HS-27A (cell line): ENCODE data around the gene TANC1.
"Not testable (repeated sequence)": the region's sequence is repeated elsewhere in the genome, so short reads cannot be mapped to it uniquely, and the experiment has no call there.

Source experiments
- DNase-seq: peaks from one replicate; pipeline ENCODE4 v3.0.0-alpha.2; 2012; ENCODE audit warnings: low read depth, missing footprints

TANC1 gene

DNA sequence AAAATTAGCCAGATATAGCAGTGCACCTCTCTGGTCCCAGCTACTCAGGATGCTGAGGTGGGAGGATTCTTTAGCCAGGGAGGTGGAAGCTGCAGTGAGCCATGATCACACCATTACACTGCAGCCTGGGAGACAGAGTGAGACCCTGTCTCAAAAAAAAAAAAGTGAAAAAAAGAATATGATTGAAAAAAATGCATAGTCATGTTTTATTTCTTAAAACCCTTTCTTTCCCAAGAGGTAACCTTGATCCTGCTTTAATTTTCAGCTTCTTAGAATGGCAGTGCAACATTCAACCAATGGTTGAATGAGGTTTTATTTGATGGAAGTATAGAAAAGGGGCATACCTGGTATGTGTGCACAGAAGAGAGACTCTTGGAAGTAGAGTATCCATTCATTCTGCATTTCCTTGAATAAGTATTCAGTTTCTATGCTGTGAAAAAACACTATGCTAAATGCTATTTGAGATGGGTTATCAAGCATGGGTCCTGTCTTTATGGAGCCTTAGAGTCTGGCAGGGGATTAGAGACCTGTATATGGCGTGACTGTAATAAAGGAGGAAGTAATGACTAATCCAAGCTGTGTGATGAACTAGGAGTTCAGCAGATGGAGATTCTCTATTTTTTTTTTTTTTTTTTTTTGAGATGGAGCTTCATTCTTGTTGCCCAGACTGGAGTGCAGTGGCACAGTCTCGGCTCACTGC is 171.8 kb downstream of the TANC1 start:
- DNase-seq: no peak

DNA sequence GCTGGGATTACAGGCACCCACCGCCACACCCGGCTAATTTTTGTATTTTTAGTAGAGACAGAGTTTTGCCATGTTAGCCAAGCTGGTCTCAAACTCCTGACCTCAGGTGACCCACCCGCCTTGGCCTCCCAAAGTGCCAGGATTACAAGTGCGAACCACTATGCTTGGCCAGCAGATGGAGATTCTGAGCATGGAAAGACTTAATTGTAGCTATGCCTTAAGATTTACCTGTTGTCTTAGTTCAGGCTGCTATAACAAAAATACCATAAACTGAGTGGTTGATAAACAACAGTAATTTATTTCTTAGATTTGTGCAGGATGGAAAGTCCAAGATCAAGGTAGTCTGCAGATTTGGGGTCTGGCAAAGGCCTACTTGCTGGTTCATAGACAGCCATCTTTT is 172.4 kb downstream of the TANC1 start:
- not testable (repeated sequence) for DNase-seq

DNA sequence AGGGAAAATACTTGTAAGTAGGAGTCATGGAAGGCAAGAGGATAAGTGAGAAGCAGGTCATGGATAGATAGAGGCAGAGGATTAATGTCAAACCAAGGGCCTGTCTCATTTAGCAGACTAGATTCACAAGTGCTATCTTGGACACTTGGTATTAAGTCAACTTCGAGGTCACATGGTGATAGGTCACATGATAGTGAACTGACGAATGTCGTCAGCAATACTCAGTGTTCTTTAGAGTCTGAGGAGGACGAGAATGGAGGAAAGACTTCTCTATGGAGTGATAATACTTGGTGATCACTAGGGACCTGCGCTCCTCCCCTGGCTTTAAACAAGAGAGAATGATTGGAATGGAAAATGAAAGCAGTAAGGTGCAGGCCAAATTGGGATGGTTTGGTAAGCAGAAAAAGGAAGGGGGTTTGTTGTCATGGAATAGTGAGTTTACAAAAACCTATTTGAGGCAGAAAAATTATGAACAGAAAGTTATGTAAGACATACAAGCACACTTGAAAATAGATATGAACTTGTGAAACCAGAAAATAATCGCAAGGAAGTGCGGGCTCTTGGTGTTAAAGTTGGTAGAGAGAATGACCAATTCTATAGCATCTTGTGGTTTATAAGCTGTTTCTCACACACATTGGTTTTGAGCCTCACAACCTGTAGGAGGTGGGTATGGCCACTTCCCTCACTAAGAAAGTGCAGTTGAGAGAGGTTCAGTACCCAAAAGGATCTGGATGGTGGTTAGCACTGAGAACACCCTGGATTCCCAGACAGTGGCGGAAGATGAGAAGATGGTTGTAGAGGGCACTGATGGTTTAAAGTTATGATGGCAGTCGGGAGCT is 176.6 kb downstream of the TANC1 start:
- DNase-seq: no peak

DNA sequence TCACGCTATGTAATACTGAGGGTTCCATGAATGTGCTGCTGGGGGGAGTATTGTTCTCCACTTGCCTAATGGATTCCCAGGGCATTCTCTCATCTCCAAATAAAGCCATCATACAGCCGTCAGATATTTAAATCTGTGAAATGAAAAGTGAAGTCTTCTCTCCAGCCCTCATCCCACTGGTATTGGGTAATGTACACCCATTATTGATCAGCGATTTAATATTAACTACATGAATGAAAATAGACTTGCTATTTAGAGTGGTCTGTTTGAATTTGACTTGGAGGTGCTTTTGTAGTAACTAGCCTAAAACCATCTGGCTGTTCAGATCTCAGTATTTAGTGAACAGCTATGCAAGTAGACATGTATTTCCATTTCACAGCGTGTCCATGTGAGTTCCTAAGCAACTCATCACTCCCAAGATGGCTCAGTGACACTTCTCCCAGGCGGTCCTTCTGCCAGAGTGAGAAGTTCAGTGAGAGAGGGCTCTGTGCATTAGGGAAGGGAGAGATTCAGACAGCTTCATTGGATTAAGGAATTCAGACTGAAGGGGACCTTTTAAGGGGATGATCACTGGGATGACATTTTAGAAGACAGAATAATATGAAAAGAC is 177.4 kb downstream of the TANC1 start:
- DNase-seq: no peak

DNA sequence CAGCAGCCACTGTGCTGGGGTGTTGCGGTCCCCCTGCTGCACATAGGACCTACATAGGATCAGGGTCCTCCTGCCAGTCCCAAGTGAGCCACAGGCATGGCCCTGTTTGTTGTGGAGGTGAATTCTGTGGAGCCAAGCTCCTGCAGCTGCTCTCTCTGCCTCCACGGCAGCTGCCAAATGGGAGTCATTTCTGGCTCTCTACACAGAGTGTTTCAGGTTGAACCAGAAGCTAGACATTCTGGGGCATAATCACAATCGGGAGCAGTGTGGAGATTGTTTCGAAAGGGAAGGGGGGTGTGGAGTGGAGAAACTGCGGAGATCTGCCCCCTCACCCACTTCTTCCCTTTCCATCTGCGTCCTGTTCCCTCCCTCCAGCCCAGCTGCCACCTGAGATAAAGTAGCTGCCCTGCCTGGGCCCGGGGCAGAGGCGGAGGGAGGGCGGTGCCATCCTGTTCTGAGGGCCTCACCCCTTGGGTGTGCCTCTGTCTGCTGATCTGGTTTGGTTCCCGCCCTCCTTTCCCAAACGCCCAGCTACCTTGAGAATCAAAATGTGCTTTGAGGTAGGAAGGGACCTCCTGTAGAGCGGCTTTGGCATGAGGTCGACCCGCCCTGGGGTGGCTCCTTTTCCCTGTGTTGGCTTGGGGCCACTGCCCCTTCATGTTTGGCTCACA is 178.7 kb downstream of the TANC1 start:
- DNase-seq: no peak

DNA sequence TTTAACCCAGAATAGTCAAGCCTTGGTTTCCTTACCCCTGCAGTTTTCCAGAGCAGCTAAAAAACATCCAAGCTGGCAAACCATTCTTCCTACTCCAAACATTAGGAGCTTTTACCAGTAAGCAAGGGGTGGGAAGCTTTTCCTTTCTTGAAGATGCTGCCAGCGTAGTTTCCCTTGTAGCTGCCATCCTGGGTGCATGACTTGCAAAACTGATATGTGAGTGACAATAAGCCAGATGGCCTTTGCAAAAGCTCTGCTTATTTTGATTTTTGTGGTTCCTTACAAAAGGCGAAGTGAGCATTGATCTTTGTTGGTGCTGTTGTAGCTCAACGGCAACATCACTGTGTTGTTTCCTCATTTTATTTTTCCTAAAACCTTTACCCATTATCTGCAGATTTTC is 179.2 kb downstream of the TANC1 start:
- no peak for DNase-seq

DNA sequence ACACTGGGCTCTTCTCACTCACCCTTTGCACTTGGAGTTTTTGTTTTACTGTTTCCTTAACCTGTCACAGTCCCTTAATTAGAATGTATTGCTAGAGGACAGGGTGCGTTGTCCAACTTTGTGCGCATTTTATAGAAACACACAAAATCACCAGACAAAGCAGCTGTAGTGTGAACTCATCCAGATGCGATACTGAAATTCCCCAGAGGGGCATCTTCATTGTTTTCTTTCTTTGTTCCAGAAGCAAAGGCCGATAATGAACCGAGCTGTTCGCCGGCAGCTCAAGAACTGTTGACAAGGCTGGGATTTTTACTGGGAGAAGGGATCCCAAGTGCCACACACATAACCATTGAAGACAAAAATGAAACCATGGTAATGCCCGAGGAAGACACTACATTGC is 180.5 kb downstream of the TANC1 start:
- no peak for DNase-seq

DNA sequence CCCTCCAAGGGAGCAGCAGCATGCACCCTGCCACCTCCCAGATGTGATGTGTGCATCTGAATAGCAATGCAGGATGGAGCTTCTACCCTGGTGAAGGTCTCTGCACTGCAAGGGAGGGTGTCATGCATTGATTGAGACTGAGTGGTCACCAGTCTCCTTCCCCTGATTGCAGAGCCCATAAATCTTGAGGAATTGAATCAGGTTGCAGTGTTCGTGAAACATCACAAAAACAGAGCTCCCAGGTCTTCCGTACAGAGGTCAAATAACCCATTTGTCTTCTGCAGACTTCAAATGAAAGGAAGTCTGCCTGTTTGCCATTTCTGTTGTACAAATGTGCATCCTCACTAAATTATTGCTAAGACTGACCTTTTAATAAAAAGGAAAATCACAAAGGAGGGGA is 181.3 kb downstream of the TANC1 start:
- no peak for DNase-seq

DNA sequence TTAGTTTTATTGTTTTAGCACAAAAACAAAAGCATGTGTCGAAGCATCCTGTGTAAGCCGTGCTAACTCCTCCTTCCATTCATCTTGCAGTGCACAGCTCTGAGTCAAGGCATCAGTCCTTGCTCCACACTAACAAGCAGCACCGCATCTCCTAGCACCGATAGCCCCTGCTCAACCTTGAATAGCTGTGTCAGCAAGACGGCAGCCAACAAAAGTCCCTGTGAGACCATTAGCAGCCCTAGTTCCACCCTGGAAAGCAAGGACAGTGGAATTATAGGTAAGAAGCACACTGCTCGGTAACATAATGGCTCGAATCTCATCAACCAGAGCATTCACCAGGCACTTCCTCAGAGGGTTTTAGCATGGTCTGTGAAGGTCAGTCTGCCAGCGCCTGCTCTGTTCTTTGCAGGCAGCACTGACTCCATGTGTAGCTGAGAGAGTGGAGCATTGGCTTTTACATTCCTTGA is 181.9 kb downstream of the TANC1 start:
- no peak for DNase-seq

DNA sequence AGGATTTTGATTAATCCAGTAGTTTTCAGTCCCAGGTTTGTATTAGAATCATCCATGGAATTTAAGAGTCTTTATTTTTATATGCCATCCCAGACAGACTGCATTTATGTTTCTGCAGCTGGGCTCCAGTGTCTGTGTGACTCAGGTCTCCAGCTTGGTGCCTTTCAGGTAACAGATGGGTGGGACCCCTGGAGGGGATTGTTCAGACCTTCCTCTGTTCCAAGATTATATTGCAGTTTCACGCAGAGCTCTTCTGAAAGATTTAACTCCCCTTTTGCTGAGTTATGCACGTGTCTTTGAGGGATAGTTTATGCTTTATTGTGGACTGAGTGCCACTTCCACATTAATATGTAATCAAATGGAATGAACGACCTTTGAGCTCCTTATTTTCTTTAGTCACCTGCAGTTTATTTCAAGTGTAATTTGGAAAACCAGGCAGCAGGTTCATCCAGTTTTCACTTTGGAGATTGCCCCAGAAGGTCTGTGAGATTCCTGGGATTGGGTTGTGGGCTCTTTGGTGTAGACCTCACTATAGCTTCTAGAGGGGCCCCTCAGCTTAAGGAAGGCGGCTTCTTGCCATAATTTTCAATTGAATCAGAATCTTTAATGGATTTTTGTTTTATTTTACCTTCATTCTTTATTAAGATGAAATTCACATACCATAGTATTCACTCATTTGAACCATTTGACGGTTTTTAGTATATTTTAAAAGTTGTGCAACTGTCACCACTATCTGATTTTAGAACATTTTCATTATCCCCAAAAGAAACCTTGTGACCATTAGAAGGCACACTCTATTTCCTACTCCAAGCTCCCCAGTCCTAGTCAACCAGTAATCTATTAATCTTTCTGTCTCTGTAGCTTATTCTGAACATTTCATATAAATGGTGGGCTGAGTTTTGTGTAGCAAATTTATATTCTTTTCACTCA is 183.0 kb downstream of the TANC1 start:
- no peak for DNase-seq

DNA sequence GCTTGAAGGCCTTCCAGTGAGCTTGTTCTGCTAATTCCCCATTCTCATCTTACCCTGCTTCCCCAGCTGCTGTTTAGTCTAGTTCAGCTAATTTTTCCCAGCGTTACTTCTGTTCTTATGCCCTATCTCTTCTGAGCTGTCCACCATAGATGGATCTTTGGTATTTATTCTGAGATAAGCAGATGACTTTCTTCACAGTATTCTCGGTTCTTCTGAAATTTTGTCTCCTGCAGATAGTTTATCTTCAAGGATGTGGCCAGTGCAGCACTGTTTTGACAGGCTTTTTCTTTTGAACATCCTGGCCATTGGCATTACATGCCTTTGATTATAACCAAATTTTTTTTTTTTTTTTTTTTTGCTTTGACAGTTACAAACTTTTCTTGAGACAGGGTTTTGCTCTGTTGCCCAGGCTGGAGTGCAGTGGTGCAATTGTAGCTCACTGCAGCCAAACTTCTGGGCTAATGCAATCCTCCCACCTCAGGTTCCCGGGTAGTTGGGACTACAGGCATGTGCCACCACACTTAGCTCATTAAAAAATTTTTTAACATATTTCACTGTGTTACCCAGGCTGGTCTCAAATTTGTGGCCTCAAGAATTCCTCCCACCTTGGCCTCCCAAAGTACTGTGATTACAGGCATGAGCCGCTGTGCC is 183.8 kb downstream of the TANC1 start:
- DNase-seq: no peak

DNA sequence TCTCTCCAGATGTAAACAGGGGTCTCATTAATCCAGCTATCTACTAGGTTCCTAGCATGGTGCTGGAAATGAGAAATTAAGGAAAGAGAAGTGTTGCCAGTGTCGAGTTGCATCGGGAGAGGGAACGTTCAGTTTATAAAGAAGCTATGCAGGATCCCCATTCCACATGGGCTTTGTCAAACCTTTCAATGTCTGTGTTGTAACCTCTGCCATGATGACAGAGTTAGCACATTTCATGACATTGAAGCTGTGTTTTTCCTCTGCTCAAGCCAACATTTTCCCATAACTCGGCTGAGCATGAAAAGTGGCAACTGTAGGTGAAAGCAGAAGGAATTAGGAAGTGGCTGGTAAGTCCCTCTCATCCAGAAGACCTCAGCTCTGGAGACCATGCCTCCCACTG is 184.6 kb downstream of the TANC1 start:
- no peak for DNase-seq

DNA sequence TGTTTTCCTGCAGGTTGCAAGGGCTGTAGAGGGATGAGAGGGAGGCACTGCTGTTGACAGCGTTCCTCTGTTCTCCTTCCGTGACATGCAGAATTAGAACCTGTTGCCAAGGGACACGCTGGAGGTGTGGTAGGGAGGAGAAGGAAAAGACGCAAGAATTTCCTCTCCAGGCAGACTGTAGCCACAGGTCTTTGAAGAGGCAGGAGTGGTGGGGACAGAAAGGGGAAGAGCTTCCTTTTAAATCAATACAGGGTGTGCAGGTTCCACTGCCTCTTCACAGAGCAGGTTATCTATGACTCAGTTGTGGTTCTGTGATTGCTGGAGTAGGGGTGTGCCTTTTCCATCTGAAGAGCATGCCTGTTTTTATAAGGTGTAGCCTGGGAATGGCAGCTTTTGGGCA is 185.0 kb downstream of the TANC1 start:
- DNase-seq: no peak

DNA sequence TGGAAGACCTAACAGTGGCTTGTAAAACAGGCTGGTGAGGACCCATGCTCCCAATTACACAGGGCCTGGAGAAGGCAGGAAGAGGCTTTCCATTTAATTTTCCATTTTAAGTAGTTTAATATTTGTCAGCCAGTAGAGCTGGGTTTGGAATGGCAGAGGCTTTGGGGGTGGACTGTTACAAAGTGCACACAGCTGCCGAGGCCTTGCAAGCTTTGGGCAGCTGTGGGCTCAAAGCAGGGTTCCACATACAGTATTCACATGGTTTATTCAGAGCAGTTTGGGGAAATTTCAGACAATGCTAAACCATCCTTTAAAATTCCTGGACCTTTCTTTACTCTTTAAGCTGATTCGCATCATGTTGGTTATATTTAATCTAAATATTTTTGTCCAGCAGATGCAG is 185.5 kb downstream of the TANC1 start:
- DNase-seq: no peak

DNA sequence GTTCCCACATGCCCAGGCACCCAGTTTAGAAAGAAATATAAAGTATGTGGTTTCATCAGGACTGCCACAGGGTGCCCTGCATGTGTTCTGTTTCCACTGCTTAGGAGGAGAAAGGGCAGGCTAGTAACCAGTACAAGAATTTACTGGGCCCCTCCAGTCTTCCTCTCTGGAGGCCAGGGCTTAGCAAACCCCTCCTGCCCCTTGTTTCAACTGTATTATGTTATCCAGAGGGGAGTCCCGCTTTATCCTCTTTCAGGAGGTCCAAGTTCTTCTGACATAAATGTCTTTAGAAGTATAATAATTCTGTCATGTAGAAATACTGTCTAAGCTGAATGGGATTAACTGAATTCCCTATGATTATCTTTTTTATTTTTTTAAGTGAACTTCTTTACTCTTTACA is 185.9 kb downstream of the TANC1 start:
- no peak for DNase-seq

DNA sequence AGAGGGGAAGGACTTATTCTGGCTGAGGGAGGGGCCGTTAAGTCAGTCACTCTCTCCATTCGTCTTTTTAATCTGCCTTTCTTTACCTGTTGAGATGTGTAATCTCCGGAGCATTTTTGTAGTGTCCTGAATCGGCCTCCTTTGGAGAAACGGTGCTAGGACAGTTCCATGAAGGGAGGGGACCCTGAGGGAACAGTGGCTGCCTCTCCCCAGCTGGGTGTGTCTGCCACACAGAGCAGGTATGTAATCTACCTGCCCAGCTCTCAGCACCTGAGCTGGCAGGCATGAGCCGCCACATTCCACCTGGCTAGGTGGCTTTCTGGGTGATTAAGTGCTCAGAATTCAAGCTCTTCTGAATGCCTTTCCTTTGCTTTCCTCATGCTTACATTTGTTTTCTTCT is 186.9 kb downstream of the TANC1 start:
- DNase-seq: no peak

DNA sequence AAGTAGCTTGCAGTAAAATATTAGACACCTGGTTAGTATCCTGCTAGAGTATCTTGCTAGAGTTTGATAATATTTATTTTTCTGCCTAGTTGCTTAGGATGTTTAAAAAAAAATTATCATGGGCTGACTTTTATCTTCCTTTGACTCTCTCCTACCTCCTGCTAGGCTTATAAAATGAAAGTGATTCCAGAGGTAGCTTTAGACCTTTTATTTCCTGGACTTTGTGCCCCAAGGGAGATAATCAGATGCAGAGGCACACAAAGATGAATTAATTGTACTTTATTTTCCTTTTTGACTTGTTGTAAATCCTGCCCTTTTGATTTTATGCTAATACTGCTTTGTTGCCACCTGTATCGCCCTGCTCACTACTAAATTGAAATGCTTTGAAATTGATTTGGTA is 187.4 kb downstream of the TANC1 start:
- no peak for DNase-seq

DNA sequence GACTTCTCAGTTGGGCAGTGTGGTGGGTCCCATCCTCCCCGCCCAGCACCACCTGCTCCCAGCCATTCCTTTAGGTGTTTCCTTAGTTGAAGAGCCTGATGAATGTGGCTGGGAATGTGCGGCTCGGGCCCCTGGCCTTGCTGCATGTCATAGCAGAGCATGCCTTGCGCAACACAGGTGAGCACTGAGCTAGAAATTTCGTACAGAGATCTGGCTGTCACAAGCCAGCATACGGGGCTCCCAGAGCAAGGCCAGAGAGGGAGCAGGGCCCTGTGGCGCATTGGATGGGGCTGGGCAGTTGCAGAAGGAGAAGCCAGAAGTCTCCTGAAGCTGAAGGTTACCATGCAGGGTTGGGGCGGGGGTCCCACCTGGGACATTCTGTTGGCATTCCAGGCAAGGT is 188.4 kb downstream of the TANC1 start:
- no peak for DNase-seq

DNA sequence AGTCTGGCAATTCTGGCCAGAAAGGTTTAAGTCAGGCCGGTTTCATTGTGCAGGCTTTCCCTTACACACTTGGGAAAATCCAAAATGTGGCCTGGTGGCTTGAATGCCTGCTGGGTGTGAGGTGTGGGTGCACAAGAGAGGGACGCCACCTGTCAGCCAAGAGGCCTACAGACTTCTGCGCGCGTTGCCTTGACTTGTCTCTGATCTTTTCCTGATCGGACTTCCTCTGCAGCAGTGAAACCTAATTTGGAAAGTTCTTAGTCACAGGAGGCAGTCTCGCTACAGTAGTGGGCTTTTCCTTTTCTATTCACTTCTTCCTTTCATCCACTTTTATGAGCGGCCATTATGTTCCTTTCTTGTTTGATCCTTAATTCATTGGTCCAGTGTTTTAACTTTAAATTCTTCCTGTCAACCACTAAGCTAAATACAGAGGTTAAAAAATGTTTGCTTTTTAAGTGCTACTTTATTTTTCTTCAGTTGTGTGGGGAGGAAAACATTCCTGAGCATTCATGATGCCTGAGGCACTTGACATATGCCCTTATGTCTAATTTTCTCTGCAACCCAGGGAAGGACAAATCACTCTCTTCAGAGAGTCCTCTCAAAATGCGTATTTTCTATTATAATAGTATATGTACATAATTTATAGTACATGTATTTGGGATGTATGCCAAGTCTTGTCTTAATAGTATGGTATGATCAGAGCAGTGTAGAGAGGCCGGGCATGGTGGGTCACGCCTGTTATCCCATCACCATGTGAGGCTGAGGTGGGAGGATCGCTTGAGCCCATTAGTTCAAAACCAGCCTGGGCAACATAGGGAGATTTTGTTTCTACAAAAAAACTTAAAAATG is 189.1 kb downstream of the TANC1 start:
- DNase-seq: no peak

DNA sequence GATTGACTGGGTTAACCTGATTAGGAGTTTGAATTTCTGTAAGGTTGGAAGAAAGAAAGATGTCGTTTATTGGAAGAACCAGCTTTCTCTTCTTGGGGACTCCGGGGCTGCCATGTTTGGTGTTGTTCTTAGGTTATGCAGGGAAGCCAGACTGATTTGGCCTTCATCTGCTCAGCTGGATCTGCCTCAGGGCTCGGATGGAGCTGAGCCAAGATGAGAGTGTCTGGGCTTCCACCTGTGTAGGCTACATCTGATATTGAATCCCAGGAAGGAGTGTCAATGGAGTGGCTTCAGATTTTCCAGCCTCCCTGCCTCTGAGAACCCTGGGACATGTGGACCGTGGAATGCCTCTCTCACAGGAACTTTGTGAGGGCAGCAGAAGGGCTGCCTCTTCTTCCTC is 192.0 kb downstream of the TANC1 start:
- no peak for DNase-seq
